ENCODE measurements around the gene PCSK5.

- TF ChIP-seq CTCF (conservative IDR thresholded peaks at IDR 0.05; ENCODE audit: low read depth, low read length) (no peak), EZH2 (IDR thresholded peaks at IDR 0.05; ENCODE audit: borderline replicate concordance, low read depth, low read length, poor library complexity, severe bottlenecking) (no peak)
These were observed 399.2 kb downstream of the PCSK5 start for GRCh38 chr9:76289703-76290102.

All from A673 (cell line).